CD4-positive, alpha-beta T cell treated with Interferon alpha-2 for 1 hour (primary cell): ENCODE measurements around the gene DGKB.

Experiments
- DNase-seq, 2 donors: peaks; one replicate each; pipeline ENCODE4 v3.0.0-alpha.2; 2020 to 2022

The DGKB gene

DNA sequence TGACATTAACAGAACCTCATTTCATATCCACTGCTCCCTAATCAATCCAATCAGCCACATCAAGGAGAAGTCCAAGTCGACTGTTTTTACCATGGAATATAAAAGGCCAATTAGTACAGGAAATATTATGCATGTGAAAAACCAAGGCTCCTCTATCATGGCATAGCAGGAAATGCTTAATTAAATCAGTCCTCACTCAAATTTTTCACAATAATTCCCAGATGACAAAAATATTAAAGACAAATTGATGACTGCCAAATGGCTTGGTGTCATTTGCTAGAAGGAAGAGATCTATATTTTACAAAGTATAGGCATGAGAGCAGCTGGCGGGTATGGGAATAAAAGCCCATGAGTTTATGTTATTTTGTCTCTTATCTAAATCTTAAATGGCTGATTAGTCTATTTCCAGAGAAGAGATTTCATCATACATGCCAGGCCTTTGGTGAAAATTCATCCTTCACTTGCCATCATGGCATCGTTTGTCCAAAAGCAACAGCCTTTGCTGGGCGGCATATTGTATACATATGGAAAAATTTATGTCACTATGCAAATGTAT, 219.6 kb downstream of the DGKB start:
- DNase-seq = no peak

DNA sequence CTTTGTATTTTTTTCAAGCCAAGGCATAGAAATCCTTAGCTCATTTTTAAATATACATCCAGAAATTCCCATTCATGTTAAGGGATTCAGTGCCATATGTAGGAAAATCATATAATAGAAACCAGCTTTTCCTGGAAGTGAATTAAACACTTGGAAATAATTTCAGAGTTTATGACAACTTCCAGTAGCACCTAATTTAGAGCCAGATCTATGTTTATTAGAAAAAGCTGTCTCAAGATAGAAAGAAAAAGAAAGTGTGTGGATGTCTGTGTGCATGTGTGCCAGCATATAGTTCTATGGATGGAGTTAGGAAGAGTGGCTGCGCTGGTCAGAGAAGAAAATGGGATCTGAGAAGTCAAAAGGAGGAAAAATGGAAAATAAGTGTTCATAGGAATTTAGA, 225.7 kb downstream of the DGKB start:
- no peak for DNase-seq

DNA sequence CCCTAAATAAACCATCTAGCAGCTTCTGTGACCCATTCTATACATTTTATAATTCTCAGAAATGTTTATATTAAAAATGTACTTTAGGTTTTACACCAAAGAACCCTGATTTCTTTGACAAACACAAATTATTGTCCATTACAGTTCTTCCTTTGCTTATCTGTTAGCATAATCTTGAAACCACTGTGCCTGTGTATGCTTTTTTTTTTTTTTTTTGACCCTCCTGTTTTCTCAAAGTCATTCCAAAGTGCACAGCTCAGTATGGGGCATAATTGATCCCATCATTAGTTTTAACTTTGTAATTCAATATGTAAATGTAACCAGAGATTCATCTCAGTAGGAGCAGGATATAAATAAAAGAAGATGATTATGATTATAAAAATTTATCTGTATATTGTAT, 229.3 kb downstream of the DGKB start:
- no peak for DNase-seq

DNA sequence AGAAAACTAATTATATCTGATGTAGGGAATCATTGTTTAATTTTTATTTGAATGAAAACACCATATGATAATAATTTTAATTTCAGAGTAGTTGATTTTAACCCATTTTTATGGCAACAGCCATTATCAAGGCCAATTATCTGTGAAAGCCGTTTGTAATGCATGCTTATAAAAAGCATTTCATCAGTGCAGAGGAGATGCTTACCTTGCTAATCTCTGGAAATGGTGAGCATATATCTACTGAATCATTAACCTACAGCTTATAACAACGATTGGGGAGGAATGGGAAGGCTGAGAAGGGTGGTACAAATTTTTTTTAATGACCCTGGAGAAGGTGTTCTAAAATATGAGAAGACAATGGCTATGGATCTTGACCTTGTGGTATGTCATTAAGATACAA, 235.6 kb downstream of the DGKB start:
- no peak for DNase-seq

DNA sequence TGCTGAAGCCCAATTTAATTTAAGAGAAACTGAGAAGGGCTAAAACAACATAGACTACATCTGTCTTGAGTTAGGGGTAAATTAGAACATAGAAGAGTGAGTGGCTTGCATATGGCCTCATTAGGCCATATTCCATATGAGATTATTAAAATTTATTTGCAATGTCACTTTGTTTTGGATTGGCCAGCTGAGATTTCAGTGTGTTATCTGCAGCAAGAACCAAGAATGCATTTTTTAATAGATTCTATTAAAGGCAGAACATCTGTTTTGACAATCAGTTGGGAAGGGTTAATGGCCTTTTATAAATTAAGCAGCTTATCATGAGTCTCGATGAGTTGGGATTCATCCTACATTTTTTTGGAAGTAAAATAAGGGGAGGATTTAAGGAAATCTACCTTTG, 236.2 kb downstream of the DGKB start:
- no peak for DNase-seq

DNA sequence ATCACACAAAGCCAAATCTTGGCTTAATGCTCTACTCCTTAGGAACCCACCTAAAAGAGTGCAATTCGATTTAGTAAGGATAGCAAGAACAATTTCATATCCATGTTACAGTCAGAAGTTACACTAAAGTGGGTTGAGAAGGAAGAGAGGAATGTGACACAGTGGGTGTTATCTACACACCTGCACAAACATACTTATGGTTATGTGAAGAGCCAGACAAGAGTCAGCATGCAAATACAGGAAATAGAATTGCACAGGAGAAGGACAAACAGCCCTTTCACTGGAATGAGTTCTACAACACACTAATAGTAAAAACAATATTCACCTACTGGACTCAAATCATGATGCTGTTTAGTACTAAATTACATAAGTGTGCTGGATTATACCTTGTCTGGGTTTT, 262.8 kb downstream of the DGKB start:
- DNase-seq = no peak

DNA sequence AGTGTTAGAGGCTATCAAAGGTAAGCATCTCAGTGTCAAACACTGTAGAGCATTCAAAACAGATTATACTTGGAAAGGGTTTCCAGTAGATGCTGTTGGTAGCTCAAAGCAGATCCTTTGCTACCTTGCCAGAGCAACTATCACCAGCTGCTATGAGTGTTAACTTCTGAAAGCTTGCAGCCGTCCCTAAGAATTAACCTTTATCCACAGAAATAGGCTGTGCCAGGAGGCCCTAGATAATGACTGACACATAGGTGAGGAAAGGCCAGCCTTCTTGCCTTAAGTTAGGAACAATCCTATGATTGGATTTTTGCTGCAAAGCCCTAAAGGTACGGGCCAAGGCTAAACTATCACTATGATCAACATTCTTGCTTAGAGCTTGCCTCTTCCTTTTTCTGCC, 263.2 kb downstream of the DGKB start:
- no peak for DNase-seq

DNA sequence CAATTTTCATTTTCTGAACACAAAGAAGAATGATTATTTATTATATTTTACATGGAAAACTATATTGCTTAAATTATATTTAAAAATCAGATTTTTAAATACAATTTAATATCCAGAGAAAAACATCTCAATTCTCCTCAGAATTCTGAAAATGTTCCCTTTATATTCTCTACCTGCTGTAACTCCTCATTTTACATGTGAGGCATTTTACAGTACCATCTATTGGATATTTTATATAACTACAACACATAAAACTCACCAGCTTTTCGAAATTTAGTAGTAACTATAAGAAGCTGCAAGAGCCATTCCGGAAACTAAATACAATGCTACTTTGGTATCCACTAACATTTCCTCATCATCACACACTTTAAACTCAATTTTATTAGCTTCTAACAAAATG, 264.6 kb downstream of the DGKB start:
- DNase-seq = no peak

DNA sequence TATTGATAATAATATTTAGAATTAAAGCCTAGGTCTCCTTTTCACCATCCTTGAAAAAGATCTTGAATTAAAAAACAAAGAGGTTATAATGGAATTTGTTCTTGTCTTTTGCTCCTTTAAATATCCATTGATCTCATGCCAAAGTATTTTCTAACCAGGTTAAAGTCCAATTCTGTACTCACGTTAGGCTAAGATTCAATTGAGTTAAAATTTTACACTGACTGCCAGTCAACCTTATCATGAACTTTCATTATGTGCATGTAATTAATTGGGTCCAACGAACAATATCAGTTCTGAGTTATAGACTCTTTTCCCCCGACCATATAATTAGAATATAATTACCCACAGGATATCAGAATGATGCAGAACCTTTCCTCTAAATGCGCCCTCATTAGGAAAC, 266.6 kb downstream of the DGKB start:
- DNase-seq = no peak

DNA sequence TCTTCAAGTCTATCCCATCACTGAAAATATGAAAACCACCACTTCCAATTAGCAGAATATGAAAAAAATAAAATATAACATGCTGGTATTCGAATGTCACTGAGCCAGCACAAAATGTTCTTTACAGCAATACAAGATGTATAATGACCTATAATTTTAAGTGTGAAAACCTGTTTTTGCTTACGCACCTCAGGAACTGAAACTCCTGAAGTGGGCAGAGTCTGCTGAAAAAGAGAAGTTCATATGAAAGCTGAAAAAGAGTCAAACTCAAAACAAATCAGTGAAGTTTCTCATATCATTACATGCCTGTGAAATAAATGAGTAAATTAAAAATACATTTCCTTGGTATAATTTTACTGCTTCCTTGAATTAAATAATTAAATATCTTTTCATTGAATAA, 272.5 kb downstream of the DGKB start:
- DNase-seq = no peak

DNA sequence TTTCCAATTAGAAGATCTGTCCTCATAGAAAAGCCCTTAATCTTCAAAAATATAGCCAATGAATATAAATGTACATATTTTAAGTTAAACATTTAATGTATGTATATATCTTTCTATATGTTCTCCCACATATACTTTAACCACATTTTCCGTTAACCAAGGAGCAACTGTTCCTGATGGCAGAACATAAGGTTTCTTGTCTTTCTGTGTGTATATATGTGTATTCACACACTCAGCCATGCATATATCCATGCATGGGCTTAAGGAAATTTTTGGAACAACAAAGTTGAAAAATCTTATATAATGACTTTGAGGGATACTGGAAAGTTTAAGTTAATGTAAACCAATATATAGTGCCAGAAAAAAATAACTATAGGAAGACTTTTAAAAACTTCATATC, 274.0 kb downstream of the DGKB start:
- no peak for DNase-seq

DNA sequence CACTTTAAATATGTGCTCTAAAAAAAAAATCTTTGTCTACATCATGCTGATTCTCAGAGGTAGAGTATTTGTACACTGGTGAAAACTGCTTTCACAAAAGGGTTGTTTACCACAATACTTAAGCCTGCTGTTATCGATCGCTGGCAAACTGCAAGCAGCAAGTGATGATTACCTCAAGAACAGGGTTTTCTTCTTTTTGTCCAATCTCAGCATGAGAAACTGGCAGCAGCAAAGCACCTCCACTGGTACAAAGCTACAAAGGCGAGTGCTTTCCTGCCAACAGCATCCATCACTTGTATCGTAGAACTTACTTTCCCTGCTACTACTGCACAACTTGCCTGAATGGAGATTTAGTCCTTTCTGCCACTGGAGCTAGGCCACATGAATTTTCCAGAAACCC, 276.5 kb downstream of the DGKB start:
- no peak for DNase-seq

DNA sequence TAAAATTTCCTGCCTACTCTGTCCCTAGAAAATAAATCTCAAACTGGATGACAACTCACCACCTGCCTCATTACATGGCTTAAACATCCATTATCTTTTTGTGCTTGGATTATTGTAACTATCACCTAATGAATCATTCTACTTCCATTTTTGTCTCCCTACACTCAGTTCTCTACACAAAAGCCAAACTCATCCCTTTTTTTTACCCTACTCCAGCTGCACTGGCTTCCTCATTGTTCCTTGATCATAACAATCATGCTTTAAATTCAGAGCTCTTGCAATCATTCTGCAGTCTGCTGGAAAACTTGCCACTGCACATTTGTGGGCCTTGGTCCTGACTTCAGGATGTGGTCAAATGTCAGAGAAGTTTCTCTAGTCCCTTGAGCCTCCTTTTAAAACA, 280.0 kb downstream of the DGKB start:
- no peak for DNase-seq

DNA sequence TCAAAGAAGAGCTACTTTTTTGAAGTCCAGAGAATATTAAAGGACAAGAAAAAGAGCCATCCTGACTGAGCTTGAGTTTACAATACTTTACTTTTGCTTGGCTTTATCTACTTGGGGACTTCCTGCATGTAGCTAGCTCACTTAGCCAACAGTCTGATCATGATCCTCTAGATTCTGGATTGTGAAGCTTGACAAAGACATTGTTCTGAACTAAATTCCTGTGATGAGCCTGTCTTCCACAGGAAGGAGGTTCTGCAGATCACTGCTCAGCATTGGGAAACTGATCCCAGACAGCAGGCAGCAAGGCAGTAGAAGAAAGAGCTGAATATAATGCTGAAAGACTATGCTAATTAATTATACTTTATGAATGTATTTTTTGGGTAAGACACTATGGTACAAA, 296.4 kb downstream of the DGKB start:
- no peak for DNase-seq

DNA sequence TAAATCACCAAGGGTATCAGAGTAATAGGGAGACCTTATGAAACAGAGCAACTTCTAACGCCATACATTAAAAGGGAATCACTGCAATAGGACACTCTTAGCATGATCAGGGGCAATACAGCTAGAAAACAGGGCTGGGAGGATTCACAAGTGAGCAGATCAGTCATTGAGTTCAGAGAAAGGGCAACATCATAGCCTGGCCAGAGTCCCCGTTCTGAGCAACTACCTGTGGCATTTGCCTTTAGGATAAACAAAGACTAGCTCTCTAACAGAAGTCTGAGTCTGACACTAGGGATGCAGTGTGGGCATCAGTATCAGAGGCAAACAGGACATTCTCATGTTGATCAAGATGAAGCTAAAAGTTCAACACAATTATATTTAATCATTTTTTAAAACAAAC, 297.9 kb downstream of the DGKB start:
- DNase-seq = no peak

DNA sequence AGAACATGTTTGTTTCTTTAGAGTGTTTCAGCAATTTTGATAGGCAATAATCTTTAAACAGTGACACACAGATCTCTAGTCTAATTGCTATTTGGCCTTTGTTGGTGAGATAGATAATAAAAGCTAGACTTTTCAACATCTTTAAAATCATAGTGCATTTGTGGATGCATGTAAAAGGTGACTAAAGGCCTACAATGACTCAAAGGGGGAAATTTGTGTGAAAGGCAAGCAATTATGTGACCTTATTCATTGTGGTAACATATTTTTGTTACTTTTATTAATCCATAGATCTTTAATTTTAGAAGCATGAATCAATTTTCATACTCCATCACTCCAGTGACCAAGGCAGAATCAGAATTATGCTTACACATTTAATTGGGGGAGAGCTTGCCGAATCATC, 299.7 kb downstream of the DGKB start:
- DNase-seq = no peak

DNA sequence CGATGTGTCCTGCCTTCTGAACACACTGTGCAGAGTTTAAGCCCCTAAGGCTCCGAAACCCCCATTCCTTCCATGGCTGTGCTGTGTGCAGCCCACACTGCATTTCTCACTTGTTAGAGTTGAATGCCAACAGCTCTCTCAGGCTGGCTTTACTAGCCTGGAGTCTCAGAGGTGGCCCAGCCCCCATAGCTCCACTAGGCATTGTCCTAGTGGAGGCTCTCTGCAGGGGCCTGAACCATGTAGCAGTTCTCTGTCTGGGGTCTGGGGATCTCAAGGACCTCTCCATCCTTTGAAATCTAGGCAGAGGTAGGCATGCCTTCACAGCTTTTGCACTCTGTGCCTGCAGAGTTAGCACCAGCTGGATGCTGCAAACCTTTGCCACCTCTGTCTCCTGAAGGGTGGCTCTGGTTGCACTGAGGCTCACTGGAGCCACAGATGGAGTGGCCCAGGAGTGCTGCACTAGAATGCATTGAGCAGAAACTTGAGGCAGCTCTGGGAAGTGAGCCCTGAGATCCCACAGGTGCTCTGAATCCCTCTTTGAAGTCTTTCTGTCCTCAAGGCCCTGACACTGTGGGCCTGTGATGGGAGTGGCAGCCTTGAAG, 301.7 kb downstream of the DGKB start:
- no peak for DNase-seq

DNA sequence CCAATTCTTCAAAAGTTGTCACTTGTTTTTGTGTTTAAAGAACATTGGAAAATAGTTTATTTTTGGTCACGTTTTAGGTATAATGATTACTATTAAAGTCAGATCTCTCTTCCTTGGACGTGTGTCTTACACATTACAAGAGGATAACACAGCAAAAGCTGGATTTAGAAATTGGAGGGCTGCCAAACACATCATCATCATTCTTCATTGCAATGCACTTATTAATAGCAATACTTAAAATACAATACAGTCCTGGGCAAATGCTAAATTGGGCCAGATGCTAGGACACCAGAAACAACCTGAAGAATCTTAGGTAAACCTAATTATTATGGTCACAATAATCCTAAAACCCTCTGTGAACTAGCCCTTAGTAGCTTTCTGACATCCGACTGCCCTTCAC, 303.6 kb downstream of the DGKB start:
- DNase-seq = no peak

DNA sequence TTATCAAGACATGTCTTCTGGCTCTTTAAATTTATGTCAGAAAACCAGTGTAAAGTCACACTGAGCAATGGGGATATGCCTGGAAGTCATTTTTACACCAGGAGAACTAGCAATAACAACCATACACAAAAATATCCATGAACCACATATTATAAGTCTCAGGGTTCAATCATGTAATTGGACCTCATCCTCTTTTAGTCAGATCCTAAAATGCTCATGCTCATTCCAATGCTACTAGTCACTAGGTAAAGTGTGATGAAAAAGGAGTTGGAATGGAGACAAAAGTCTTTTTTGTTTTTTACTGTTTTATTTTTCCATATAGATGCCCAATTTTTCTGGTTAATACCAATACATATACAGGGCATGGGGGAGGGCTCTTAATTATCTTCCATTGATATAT, 306.1 kb downstream of the DGKB start:
- no peak for DNase-seq

DNA sequence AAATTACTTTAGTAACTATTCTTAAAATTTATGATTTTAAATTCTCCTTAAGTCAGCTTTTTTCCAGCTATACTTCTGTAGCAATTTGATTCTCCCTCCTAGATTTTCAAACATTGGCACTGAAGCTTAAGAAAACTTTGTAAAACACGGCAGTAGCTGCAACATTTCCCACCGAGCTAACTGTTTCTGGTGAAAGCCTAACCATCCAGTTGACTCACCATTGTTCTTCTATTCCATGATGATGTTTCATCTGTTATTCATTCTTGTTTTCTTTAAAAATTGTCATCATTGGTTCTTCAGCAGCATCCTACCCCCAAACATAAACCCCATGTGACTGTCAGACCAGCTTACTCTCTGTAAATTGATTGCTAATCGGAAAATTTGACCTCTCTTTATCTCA, 312.3 kb downstream of the DGKB start:
- DNase-seq = no peak

DNA sequence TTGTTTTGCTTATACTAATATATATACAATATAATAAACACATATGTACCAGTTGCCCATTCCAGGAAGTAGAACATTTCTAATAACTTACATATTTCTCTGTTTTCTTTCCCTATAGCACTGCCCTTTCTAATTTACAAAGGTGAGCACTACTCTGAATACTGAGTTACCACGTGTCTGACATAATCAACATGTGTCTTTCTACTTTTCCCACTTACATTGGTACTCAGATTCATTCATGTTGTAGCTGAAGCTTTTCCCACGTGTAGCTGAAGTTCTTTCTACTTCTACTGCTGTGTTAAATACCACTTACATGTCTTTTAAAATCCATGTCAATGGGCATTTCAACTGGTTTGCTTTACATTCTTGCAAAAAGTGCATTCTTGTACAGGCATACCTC, 317.3 kb downstream of the DGKB start:
- DNase-seq = no peak

DNA sequence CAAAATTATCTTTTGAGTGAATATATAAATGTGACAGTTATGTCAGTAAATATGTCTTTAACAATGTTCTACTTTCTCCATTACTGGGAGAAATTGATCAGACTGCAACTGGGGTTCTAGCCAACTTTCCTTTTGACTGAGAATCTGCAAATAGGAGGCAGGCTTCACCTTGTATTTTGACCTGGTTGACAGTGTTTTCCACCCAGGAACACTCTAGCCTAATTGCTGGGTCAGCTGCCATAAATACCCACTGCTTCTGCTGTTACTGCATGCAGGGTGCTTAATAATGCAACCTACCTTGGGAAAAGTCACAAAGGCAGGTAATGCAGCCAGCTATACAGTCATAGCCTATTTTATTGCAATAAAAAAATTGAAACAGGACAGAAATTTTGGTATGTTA, 319.0 kb downstream of the DGKB start:
- no peak for DNase-seq

DNA sequence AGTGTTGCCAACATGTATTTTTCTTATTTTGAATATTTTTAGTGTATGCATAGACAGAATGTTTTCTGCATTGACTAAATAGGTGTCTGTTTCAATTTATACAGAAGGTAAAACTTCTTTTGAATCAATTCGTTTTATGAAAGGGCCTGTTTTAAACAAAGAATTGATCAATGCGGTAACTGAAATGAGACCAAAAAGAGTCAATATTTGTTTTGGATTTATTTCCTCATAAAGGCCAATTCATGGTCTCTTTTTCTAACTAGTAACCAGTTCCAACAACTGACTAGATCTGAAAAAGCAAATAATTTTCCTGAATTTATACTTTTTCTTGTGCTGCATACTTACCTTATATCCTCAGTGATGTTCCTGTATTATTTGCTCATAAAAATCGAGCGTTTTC, 320.5 kb downstream of the DGKB start:
- DNase-seq = no peak

DNA sequence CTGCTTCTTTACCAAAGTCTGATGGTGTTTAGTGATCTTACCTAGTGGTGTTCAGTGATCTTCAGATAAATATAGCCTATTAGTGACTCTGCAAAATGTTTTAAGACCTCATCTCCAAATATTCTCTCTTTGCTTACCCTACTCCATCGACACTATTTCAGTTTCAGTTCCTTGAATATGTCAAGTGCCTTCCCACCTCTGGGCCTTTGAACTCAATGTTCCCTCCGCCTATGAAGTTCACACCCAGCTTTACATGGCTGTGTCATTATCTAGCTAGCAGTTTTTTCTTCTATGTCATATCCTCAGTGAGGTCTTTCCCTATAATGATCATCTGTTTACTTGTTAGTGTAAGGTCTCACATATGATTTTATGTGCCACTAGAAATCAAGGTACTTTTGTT, 322.6 kb downstream of the DGKB start:
- no peak for DNase-seq

DNA sequence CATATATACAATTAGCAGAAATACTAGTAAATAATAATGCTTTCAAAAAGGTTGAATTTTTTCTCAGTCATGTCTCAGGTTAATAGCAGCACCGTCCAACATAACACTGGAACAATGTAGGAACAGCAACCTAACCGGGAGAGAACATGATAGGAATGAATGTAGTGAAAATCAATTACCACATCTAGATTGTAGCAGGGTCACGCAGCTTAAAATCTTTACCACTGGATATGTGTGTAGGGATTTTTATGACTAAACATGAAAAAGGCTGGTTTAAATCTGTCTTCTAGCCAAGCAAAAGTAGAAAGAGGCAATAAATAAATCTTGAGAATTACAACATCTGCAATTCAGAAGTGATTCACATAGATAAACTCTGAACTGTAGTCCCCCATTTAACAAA, 326.0 kb downstream of the DGKB start:
- no peak for DNase-seq
